Raji (cell line): ENCODE results near the gene SETD2.

ENCODE experiments used
- POLR2A ChIP-seq: IDR thresholded peaks from 2 replicates; pipeline ENCODE4 v1.6.1; 2011; ENCODE audit warnings: low read depth, low read length, control low read depth; ENCODE audit not compliant: insufficient read depth

SETD2 gene

DNA sequence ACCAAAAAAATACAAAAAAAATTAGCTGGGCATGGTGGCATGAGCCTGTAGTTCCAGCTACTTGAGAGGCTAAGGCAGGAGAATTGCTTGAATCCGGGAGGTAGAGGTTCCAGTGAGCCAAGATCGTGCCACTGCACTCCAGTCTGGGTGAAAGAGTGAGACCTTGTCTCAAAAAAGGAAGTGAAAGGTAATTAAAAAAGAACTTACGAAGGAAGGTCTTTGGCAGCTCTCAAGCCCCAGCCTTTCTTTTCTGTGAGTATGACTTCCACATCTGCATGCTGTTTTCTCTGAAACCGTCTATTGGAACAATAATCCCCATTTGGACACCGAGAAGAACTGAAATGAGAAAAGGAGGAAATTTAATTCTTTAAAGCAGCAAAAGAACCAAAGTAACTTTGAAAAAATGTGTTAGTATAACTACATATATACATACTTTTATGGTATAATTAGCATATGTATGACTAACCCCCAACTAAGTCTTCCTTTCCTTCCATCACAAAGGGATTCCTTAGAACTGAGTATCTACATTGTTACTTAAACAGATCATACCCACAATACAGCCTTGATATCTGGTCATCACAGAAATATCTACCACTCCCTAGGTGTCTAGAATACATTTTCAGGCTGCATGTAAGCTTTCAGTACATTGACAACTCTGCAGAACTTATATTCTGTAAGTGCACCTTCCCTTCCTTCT is 50.1 kb downstream of the SETD2 start:
- no peak for TF ChIP-seq POLR2A

GRCh38 chr3:47112997-47113396 is 50.9 kb downstream of the SETD2 start:
- no peak for TF ChIP-seq POLR2A

DNA sequence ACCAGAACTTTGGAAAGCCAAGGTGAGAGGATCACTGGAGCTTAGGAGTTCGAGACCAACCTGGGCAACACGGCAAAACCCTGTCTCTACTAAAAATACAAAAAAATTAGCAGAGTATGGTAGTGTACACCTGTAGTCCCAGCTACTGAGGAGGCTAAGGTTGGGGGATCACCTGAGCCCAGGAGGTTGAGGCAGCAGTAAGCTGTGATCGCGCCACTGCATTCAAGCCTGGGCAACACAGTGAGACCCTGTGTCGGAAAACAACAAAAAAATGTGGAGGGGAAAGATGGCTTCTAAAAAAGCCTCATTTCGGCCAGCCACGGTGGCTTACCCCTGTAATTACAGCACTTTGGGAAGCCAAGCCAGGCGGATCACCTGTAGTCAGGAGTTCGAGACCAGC is 54.5 kb downstream of the SETD2 start:
- no peak for TF ChIP-seq POLR2A

DNA sequence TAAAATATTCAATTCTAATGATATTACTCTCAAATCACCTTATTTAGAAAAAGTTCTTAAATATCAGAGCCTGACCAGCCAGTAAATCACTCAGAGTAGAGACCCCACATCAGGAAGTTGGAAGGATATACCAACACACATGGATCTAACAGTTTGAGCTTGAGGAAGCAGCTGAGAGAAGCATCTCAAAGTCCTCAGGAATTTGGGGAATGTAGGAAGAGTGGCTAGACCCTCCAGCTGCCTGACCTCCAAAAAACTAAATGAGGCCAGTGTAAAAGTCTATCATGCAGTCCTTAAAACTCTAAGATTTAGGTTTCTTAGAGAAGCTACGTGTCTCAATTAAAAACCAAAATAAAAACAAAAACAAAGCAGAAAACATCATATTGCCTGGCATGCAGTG is 55.4 kb downstream of the SETD2 start:
- no peak for TF ChIP-seq POLR2A

DNA sequence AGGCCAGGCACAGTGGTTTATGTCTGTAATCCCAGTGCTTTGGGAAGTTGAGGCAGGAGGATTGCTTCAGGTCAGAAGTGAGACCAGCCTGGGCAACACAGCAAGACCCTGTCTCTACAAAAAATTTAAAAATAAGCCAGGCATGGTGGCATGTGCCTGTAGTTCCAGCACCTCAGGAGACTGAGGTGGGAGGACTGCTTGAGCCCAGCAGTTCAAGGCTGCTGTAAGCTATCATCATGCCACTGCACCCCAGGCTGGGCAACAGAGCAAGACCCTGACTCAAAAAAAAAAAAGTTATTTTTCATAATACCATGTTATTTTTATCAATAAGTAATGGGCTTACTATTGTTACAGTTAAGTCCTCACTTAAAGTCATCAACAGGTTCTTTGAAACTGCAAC is 59.7 kb downstream of the SETD2 start:
- no peak for TF ChIP-seq POLR2A

- no peak for TF ChIP-seq POLR2A
These were observed 60.3 kb downstream of the SETD2 start for GRCh38 chr3:47103619-47104018.

DNA sequence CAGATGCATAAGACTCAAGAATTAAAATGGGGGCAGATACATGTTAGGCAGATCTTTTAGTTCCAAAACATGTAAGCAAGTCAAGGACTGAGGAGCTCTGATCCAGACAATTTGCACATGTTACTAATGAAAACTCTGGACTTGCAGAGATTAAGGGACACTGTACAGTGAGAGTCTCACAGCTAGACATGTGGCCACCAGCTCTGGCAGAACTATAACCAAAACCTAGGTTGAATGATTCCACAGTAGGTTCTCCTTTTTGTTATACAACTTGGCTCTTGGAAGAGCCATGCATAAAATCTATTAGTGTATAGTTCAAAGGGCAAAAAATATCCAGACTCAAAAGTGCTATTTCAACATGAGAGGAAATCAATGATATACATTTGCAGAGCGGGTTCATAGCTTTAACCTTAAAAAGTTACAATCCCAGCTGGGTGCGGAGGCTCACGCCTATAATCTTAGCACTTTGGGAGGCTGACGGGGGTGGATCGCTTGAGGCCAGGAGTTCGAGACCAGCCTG is 61.8 kb downstream of the SETD2 start:
- no peak for TF ChIP-seq POLR2A

GRCh38 chr3:47098910-47099309 is 65.0 kb downstream of the SETD2 start:
- TF ChIP-seq POLR2A: no peak

DNA sequence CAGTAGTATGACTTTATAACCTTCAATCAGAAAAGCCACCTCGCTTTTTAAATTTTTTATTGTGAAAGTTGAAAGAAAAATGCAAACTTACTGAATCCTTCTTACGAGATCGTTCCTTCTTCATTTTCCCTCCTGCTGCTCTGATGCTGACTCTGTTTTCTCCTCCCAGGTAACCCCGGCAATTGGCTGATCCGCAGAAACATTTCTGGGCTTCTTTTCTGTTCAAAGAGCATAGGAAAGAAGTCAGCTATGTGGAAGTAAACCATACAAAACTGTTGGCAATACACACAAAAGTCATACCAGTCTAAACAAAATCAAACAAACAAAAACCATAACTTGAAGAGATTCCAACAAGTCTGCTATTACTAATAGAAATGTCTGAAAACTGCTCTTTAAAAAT is 66.0 kb downstream of the SETD2 start:
- no peak for TF ChIP-seq POLR2A

GRCh38 chr3:47096959-47097358 is 67.0 kb downstream of the SETD2 start:
- TF ChIP-seq POLR2A: no peak

DNA sequence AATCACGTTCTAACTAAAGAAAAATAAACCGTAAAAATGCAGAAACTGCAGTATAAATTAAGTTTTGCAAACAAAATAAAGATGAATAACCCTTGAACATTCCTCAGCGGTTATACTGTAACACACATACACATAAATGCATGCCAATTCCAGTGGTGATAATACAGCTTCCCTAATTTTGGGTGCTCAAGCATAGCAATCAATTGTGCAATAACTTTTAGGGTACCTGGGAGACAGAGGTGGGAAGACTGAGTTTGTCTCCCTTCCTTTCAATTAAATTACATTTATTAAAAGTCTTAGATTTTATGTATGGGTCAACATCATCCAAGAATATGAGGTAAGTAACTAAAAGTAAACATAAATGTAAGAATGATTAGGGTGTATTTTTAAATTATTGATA is 71.8 kb downstream of the SETD2 start:
- no peak for TF ChIP-seq POLR2A

DNA sequence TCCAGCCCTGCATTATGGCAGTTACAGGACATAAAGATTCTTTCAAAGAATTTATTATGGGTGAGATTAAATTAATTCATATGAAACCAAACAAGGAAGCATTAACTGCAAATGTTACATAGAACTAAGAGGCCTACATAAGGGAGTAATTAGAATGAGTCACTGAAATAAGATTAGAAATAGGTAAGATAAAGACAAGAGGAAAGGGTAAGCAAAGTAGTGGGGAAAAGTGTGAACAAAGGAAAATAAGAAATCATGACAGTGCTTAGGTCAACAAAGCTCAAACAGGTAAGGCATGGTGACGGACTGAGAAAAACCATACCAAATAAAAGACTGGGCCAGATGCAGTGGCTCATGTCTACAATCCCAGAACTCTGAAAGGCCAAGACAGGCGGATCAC is 74.3 kb downstream of the SETD2 start:
- TF ChIP-seq POLR2A: no peak

DNA sequence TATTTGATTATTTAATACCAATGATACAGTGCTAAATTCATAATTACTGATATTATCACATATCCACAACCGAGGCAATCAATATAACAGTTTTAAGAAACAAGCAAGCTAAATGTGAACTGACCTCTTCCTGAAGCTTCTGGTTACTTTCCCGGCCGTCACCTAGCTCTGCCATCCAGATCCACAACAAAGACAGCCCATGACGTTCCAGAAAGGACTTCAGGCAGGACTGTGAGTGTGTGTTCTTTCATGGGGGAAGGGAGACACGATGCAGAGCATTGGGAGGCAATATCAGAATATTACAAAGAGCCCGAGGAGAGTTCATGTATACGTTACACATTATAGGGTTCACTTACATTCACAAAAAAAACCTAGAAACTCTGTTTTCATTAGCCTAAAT is 77.8 kb downstream of the SETD2 start:
- TF ChIP-seq POLR2A: no peak

DNA sequence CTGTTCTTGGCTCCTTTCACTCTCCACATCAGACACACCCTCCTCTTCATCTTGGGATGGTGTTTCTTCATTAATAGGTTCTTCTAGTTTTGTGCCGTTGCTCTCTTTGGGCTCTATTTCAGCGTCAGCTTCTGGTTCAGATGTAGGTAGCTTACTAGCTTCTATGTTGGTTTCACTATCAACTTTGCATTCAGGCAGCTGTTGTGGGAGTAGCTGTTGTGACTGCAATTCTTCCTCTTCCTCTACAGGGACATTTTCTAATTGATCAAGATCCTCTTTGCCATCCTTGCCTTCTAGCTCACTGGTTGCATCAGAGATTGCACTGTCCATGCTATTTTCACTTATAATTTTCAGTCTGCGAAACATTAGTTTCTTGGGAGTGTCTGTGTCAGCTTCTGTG is 80.1 kb downstream of the SETD2 start:
- no peak for TF ChIP-seq POLR2A

- TF ChIP-seq POLR2A: no peak
These were observed 81.4 kb downstream of the SETD2 start for GRCh38 chr3:47082519-47082918.

GRCh38 chr3:47079432-47079831 is 84.5 kb downstream of the SETD2 start:
- TF ChIP-seq POLR2A: no peak

- no peak for TF ChIP-seq POLR2A
These were observed 90.2 kb downstream of the SETD2 start for GRCh38 chr3:47073685-47074084.

- TF ChIP-seq POLR2A: no peak
These were observed 93.1 kb downstream of the SETD2 start for GRCh38 chr3:47070770-47071169.

DNA sequence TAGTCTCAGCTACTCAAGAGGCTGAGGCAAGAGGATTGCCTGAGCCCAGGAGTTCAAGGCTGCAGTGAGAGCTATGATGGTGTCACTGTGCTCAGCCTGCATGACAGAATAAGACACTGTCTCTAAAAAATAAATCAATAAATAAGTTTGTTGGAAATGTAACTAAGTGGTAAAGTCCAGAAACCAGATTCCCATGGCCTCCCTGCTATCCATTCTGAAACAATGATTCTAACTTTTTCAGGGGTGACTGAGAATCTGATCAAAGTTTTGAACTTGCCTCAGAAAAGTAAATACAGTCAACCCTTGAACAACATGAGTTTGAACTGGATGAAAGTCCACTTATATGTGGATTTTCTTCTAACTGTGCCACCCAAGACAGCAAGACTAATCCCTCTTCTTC is 98.2 kb downstream of the SETD2 start:
- TF ChIP-seq POLR2A: no peak
